HepG2 (cell line): Measurements from ENCODE around the gene SEBOX. TPM values are rescaled to one million over a fixed set of nuclear protein-coding genes. Genes with fewer than 3 reads are reported as not detected.

Experiments used
- BRF2 ChIP-seq: sonication (generic); formaldehyde crosslinking; IDR thresholded peaks from 2 replicates; pipeline ENCODE4 v1.8.1; 2022; ENCODE audit warnings: mild to moderate bottlenecking, missing genetic modification reagents
- DBP ChIP-seq: sonication (generic); formaldehyde crosslinking; IDR thresholded peaks from 2 replicates; pipeline ENCODE4 v1.4.0; 2020; ENCODE audit warnings: missing genetic modification reagents; ENCODE audit errors: not compliant biosample characterization
- KDM5B ChIP-seq: sonication (generic); formaldehyde crosslinking; IDR thresholded peaks from 2 replicates; pipeline ENCODE4 v1.4.0; 2020; ENCODE audit warnings: missing genetic modification reagents, mild to moderate bottlenecking, borderline replicate concordance
- NCOA5 ChIP-seq: sonication (generic); formaldehyde crosslinking; IDR thresholded peaks from 2 replicates; pipeline ENCODE4 v1.4.0; 2020; ENCODE audit warnings: missing genetic modification reagents
- NR2F2 ChIP-seq: IDR thresholded peaks from 2 replicates; pipeline ENCODE4 v1.6.1; 2012; ENCODE audit warnings: low read depth, inconsistent platforms, borderline replicate concordance
- POLR2AphosphoS5 ChIP-seq: IDR thresholded peaks from 2 replicates; pipeline ENCODE4 v1.6.1; 2012; ENCODE audit warnings: low read depth, low read length
- REST ChIP-seq, 2 experiments: IDR thresholded peaks; 2 replicates each; pipeline ENCODE4 v1.6.1; 2011 to 2012; ENCODE audit warnings: low read length in 2 of 2, borderline replicate concordance in 1 of 2, low read depth in 1 of 2, mild to moderate bottlenecking in 1 of 2, moderate library complexity in 1 of 2
- SOX5 ChIP-seq: IDR thresholded peaks from 2 replicates; pipeline ENCODE4 v1.6.1; 2016; ENCODE audit warnings: borderline replicate concordance
- SUZ12 ChIP-seq: fragments of 150-350 bp; IDR thresholded peaks from 2 replicates; pipeline ENCODE4 v1.6.1; 2014; ENCODE audit warnings: low read depth, low read length
- WIZ ChIP-seq: sonication (generic); formaldehyde crosslinking; IDR thresholded peaks from 2 replicates; pipeline ENCODE4 v1.5.1; 2020; ENCODE audit warnings: mild to moderate bottlenecking, missing genetic modification reagents
- ZNF160 ChIP-seq: sonication (generic); formaldehyde crosslinking; IDR thresholded peaks from 2 replicates; pipeline ENCODE4 v1.8.0; 2022; ENCODE audit warnings: mild to moderate bottlenecking, inconsistent platforms, missing genetic modification reagents
- ZNF232 ChIP-seq: sonication (generic); formaldehyde crosslinking; IDR thresholded peaks from 2 replicates; pipeline ENCODE4 v1.4.0; 2020; ENCODE audit warnings: missing genetic modification reagents, borderline replicate concordance
- ZNF576 ChIP-seq: sonication (generic); formaldehyde crosslinking; IDR thresholded peaks from 2 replicates; pipeline ENCODE4 v1.4.0; 2020; ENCODE audit warnings: mild to moderate bottlenecking, missing genetic modification reagents
- polyA plus RNA-seq, 8 experiments: library from polyadenylated mRNA; depleted of rRNA in 3 of 8; stranded (reverse) in 7 of 8; unstranded in 1 of 8; fragments of >200 nt; fragmentation: Illumina TruSeq in 4 of 8; extraction: Trizol in 4 of 8; gene quantifications; 2 replicates each; pipeline versions ENCODE4 v1.2.1 to v1.2.3, GENCODE V29; 2011 to 2016; ENCODE audit warnings: low read depth in 4 of 8, missing spikeins in 1 of 8, mixed read lengths in 1 of 8; ENCODE audit not compliant: insufficient read depth in 1 of 8
- total RNA-seq, 5 experiments: library from RNA; depleted of rRNA; stranded (reverse); fragments of >200 nt; fragmentation: Illumina TruSeq; extraction: Trizol; gene quantifications; 2 replicates each; pipeline ENCODE4 v1.2.3, GENCODE V29; 2016; ENCODE audit warnings: low read depth in 1 of 5
- TF ChIP-seq, protein P1 (sequence below): sonication (generic); formaldehyde crosslinking; IDR thresholded peaks from 2 replicates; pipeline ENCODE4 v1.4.0; 2020; ENCODE audit warnings: low read depth, missing genetic modification reagents
- TF ChIP-seq, protein P2 (sequence below): sonication (generic); formaldehyde crosslinking; IDR thresholded peaks from 2 replicates; pipeline ENCODE4 v1.9.0; 2021; ENCODE audit warnings: missing genetic modification reagents, borderline replicate concordance

SEBOX gene
- total and polyA plus RNA-seq, 2 of the 13 experiments (the other 11 are each of a cell fraction or from before 2014, with no cell fraction given) = not detected

GRCh38 chr17:28370035-28370743, 5.2 kb upstream of the SEBOX start, which contains the start of gene VTN (continued):
- TF ChIP-seq NR2F2 (peak; percentile 97), ZNF232 (peak; percentile 86; the same call in 1 of the 2 replicates), ZNF576 (CRISPR knock-in tag) (0 out of 2 replicates have a peak, but pooled peaks have one; percentile 5), SOX5 (CRISPR knock-in tag) (peak; percentile 90), BRF2 (CRISPR knock-in tag) (peak; percentile 80; the same call in 1 of the 2 replicates), NCOA5 (CRISPR knock-in tag) (no peak), DBP (CRISPR knock-in tag) (no peak), ZNF160 (CRISPR knock-in tag) (no peak), WIZ (CRISPR knock-in tag) (no peak), REST (IDR thresholded peaks at IDR 0.05; ENCODE audit: borderline replicate concordance in 1 of 2, low read depth in 1 of 2, low read length in 2 of 2) (no peak; a peak in 1 of 4 replicates), KDM5B (CRISPR knock-in tag) (peak; percentile 84; the same call in 1 of the 2 replicates), SUZ12 (no peak), POLR2AphosphoS5 (peak; percentile 81)
- TF ChIP-seq, protein P1, sequence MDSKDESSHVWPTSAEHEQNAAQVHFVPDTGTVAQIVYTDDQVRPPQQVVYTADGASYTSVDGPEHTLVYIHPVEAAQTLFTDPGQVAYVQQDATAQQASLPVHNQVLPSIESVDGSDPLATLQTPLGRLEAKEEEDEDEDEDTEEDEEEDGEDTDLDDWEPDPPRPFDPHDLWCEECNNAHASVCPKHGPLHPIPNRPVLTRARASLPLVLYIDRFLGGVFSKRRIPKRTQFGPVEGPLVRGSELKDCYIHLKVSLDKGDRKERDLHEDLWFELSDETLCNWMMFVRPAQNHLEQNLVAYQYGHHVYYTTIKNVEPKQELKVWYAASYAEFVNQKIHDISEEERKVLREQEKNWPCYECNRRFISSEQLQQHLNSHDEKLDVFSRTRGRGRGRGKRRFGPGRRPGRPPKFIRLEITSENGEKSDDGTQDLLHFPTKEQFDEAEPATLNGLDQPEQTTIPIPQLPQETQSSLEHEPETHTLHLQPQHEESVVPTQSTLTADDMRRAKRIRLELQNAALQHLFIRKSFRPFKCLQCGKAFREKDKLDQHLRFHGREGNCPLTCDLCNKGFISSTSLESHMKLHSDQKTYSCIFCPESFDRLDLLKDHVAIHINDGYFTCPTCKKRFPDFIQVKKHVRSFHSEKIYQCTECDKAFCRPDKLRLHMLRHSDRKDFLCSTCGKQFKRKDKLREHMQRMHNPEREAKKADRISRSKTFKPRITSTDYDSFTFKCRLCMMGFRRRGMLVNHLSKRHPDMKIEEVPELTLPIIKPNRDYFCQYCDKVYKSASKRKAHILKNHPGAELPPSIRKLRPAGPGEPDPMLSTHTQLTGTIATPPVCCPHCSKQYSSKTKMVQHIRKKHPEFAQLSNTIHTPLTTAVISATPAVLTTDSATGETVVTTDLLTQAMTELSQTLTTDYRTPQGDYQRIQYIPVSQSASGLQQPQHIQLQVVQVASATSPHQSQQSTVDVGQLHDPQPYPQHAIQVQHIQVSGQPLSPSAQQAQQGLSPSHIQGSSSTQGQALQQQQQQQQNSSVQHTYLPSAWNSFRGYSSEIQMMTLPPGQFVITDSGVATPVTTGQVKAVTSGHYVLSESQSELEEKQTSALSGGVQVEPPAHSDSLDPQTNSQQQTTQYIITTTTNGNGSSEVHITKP = peak; percentile 30; the same call in 1 of the 2 replicates
- TF ChIP-seq, protein P2, sequence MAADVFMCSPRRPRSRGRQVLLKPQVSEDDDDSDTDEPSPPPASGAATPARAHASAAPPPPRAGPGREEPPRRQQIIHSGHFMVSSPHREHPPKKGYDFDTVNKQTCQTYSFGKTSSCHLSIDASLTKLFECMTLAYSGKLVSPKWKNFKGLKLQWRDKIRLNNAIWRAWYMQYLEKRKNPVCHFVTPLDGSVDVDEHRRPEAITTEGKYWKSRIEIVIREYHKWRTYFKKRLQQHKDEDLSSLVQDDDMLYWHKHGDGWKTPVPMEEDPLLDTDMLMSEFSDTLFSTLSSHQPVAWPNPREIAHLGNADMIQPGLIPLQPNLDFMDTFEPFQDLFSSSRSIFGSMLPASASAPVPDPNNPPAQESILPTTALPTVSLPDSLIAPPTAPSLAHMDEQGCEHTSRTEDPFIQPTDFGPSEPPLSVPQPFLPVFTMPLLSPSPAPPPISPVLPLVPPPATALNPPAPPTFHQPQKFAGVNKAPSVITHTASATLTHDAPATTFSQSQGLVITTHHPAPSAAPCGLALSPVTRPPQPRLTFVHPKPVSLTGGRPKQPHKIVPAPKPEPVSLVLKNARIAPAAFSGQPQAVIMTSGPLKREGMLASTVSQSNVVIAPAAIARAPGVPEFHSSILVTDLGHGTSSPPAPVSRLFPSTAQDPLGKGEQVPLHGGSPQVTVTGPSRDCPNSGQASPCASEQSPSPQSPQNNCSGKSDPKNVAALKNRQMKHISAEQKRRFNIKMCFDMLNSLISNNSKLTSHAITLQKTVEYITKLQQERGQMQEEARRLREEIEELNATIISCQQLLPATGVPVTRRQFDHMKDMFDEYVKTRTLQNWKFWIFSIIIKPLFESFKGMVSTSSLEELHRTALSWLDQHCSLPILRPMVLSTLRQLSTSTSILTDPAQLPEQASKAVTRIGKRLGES = no peak
